Measurements from ENCODE around the gene PI4K2B. TPM values are rescaled to one million over a fixed set of nuclear protein-coding genes. Genes with fewer than 3 reads are reported as not detected.
A peak's percentile ranks its signal among the peaks of the same experiment; 100 is the strongest.
"Not testable (repeated sequence)": the region's sequence is repeated elsewhere in the genome, so short reads cannot be mapped to it uniquely, and the experiment has no call there.

Gene PI4K2B
- 10 to 100 TPM; 19.6 to 22.8 (median 21.8) TPM for total RNA-seq

DNA sequence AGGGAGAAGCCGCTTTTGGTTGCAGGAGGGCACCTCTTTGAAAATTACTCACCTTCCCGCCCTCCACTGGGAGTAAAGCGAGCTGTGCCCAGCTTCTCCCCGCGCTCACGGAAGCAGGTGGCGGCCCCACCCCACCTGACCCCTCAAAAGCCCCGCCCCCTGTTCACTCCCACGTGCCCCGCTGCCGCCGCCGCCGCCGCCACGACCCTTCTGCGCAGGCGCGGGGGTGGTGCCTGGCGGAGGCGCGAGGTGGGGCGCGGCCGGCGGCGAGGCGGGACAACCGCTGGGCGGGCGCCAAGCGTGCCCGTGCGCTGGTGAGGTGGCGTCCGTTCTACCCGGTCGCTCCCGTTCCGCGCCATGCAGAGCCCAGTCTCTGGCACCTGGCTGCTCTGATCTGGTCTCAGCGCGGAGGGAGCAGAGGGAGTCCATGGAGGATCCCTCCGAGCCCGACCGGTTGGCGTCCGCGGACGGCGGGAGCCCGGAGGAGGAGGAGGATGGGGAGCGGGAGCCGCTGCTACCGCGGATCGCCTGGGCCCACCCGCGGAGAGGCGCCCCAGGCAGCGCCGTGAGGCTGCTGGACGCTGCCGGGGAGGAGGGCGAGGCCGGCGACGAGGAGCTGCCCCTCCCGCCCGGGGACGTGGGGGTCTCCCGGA is at the start of gene PI4K2B:
PI4K2B (plus strand) TSS at position 297 of the 653 bp plus-strand sequence; CDS start at position 428, 131 bp downstream.
- DNase-seq (peak; percentile 93), ATAC-seq (peak; percentile 88 to 93)
- Mint-ChIP-seq H3K27me3 (ENCODE audit: low read depth) (no peaks in the 10 kb centered on the region), H3K4me1 (ENCODE audit: low read depth) (peaks cover 42% of the 10 kb centered on the region), H3K9me3 (peaks cover 7% of the 10 kb centered on the region), H3K36me3 (ENCODE audit: insufficient read depth) (peaks cover 17% of the 10 kb centered on the region), H3K4me3 (peak within 1 kb of the TSS; percentile 89)

DNA sequence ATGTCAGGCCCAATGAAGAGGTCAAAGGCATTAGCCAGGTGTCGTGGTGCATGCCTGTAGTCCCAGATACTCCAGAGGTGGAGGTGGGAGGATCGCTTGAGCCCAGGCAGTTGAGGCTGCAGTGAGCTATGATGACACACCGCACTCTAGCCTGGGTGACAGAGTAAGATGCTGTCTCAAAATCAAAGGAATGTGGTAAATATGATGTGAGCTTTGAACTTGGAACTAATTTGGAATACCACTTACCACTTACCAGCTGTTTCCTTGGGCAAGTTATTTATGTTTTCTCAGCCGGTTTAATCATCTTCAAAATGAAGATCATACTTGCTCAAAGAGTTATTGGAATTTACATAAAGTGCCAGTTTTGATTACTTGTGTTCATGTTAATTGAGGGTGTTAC is 49.8 kb upstream of the PI4K2B start:
- H3K4me1 Mint-ChIP-seq (ENCODE audit: low read depth), result peaks cover 8% of the 10 kb centered on the region
- H3K4me3 Mint-ChIP-seq, result no peak overlapping the region
- no peaks in the 10 kb centered on the region for H3K9me3 Mint-ChIP-seq
- H3K27me3 Mint-ChIP-seq (ENCODE audit: low read depth), result no peaks in the 10 kb centered on the region
- DNase-seq (no peak), ATAC-seq (no peak)
- H3K36me3 Mint-ChIP-seq (ENCODE audit: insufficient read depth), result peaks cover 6% of the 10 kb centered on the region

DNA sequence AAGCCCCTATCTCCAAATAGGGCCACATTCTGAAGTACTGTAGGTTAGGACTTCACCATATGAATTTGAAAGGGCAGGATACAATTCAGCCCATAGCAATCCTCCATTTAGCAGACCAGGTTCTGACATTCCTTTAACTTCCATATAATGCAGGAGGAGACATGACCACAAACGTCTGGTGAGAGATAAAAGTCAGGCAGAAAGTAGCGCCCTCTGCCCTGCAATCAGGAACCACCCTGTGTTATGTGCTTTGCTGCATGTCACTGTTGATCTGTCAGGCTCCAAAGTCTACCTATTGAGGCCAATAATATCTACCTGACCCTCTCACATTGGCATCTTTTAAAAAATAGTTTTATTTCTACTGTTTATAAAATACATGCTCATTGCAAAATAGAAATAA is 43.4 kb upstream of the PI4K2B start:
- H3K4me3 Mint-ChIP-seq, result no peak overlapping the region
- H3K4me1 Mint-ChIP-seq (ENCODE audit: low read depth), result peaks cover 6% of the 10 kb centered on the region
- ATAC-seq (no peak), DNase-seq (no peak)
- H3K27me3 Mint-ChIP-seq (ENCODE audit: low read depth), result no peaks in the 10 kb centered on the region
- H3K36me3 Mint-ChIP-seq (ENCODE audit: insufficient read depth), result peaks cover 4% of the 10 kb centered on the region
- no peaks in the 10 kb centered on the region for H3K9me3 Mint-ChIP-seq

DNA sequence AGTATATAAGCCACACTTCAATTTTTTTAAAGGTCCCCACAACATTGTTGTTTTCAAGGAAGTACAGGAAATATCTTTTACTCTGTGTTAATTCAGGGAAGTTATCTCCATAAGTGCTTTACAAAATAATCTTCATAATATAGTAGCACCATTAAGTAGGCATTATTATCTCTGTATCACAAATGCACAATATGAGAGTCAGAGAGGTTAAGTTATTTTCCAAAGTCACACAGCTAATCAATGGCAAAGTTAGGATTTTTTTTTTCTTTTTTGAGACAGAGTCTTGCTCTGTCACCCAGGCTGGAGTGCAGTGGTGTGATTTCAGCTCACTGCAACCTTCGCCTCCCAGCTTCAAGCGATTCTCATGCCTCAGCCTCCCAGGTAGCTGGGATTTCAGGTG is 35.1 kb upstream of the PI4K2B start:
- H3K9me3 Mint-ChIP-seq, result peaks cover 6% of the 10 kb centered on the region
- no peaks in the 10 kb centered on the region for H3K27me3 Mint-ChIP-seq (ENCODE audit: low read depth)
- ATAC-seq, result no peak
- no peak overlapping the region for H3K4me3 Mint-ChIP-seq
- peaks cover 6% of the 10 kb centered on the region for H3K4me1 Mint-ChIP-seq (ENCODE audit: low read depth)
- no peak for DNase-seq
- H3K36me3 Mint-ChIP-seq (ENCODE audit: insufficient read depth), result peaks cover 13% of the 10 kb centered on the region

DNA sequence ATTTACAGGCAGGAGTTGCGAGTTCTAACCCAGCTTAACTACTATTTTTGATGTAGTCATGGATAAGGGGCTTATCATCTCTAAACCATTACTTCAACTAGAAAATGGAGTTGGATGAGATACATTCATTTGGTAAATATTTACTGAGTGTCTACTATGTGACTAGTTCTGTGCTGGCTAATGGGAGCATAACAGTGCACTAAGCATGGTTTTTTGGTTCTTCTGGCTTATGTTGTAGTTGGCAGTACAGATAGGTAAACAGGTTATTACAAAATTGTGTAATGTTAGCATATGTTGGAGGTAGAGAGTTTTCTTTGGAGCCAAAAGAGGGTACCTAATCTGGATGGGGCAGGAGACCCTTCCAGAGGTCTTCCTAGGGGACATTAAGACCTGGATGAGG is 25.8 kb upstream of the PI4K2B start:
- no peak for ATAC-seq
- Mint-ChIP-seq H3K4me1 (ENCODE audit: low read depth) (no peaks in the 10 kb centered on the region), H3K9me3 (peaks cover 27% of the 10 kb centered on the region), H3K4me3 (no peak overlapping the region), H3K27me3 (ENCODE audit: low read depth) (no peaks in the 10 kb centered on the region), H3K36me3 (ENCODE audit: insufficient read depth) (peaks cover 1% of the 10 kb centered on the region)
- no peak for DNase-seq

DNA sequence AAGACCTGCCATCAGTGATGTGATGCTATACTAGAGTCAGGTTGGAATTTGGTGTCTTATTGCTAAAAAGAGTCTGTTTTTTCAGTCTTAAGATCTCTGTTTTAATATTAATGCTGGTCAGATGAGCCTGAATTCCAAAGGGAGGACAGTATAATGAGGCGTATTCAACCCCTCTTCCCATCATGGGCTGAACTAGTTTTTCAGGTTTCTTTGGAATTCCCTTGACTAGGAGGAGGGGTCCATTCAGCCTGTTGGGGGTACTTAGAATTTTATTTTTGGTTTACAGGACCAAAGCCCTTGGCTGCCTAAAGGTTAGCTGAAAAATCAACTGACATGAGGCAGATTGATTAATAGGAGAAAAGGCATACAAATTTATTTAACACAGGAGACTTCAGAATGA is 24.1 kb upstream of the PI4K2B start:
- no peak overlapping the region for H3K4me3 Mint-ChIP-seq
- H3K9me3 Mint-ChIP-seq, result peaks cover 31% of the 10 kb centered on the region
- H3K36me3 Mint-ChIP-seq (ENCODE audit: insufficient read depth), result peaks cover 3% of the 10 kb centered on the region
- ATAC-seq (no peak), DNase-seq (no peak)
- H3K27me3 Mint-ChIP-seq (ENCODE audit: low read depth), result no peaks in the 10 kb centered on the region
- no peaks in the 10 kb centered on the region for H3K4me1 Mint-ChIP-seq (ENCODE audit: low read depth)

DNA sequence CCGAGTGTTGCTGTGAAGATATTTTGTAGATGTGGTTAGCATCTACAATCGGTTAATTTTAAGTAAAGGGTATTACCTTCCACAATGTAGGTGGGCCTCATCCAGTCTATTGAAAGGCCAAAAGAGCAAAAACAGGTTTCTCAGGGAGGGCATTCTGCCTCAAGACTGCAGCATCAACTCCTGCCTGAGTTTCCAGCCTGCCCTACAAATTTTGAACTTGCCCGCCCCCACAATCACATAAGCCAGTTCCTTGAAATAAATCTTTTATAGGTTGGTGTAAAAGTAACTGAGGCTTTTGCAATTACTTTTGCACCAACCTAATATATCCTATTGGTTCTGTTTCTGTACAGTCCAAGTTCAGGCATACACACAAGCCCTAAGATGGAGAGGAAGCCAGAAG is 22.1 kb upstream of the PI4K2B start:
- ATAC-seq, result no peak
- Mint-ChIP-seq H3K4me3 (no peak overlapping the region), H3K9me3 (peaks cover 30% of the 10 kb centered on the region), H3K36me3 (ENCODE audit: insufficient read depth) (peaks cover 3% of the 10 kb centered on the region), H3K4me1 (ENCODE audit: low read depth) (no peaks in the 10 kb centered on the region), H3K27me3 (ENCODE audit: low read depth) (no peaks in the 10 kb centered on the region)
- no peak for DNase-seq

DNA sequence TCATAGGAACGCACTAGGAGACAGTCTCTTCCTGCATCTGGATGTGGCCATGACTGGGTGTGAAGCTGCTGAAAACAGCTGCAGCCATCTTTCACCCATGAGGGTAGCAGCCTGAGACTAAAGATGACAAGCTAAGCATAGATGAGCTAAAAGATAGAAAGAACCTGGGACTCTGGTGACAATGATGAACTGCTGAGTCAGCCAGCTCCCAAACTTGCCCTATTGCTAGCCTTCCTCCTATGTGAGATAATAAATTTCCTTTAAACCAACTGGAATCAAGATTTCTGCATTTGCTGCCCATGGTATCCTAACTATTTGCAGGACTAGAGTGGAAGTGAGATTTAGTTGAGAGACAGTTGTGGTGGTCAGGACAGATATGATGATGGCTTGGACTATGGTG is 21.0 kb upstream of the PI4K2B start:
- DNase-seq, result no peak
- Mint-ChIP-seq H3K9me3 (peaks cover 26% of the 10 kb centered on the region), H3K4me3 (no peak overlapping the region), H3K27me3 (ENCODE audit: low read depth) (no peaks in the 10 kb centered on the region), H3K36me3 (ENCODE audit: insufficient read depth) (peaks cover 3% of the 10 kb centered on the region), H3K4me1 (ENCODE audit: low read depth) (no peaks in the 10 kb centered on the region)
- no peak for ATAC-seq

DNA sequence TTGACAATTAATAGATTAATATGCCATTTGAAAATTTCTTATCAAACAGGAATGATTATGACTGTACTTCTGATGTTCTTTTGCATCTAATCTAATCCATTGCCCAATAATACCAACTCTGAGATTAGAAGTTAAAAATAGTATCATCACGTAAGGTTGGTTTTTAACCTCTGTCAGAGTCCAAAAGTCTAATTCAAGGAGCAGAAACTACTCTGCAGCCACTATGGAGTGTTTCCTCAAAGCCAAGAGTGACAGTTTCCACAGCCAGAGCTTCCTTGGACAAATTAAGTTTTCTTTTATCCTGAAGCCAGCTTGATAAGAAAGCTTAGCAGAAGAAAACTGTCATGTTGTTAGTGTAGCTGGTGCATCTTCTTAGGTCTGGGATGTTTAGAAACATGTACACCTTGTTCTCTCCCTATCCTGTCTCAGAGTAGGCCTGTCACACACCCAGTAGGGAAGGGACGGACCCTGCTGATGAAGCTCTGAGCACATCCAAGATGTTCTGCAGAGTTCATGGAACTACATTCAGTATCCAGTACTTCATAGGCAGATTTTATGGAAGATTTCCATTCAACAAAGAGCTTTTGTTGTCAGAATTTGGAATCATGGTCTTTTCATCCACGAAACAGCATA is 20.4 kb upstream of the PI4K2B start:
- Mint-ChIP-seq H3K9me3 (peaks cover 26% of the 10 kb centered on the region), H3K36me3 (ENCODE audit: insufficient read depth) (peaks cover 5% of the 10 kb centered on the region), H3K4me3 (no peak overlapping the region), H3K4me1 (ENCODE audit: low read depth) (no peaks in the 10 kb centered on the region), H3K27me3 (ENCODE audit: low read depth) (no peaks in the 10 kb centered on the region)
- DNase-seq (no peak), ATAC-seq (no peak)

DNA sequence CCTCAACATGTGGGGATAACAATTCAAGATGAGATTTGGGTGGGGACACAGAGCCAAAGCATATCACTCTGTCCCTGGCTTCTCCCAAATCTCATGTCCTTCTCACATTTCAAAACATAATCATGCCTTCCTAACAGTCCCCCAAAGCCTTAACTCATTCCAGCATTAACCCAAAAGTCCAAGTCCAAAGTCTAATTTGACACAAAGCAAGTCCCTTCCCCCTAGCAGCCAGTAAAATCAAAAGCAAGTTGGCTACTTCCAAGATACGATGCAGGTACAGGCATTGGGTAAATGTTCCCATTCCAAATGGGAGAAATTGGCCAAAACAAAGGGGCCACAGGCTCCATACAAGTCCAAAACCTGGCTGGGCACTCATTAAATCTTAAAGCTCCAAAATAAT is 19.1 kb upstream of the PI4K2B start:
- not testable (repeated sequence) for H3K4me1 Mint-ChIP-seq (ENCODE audit: low read depth); H3K4me3 Mint-ChIP-seq; DNase-seq; ATAC-seq; H3K27me3 Mint-ChIP-seq (ENCODE audit: low read depth)
- Mint-ChIP-seq H3K36me3 (ENCODE audit: insufficient read depth) (peaks cover 13% of the 10 kb centered on the region), H3K9me3 (peaks cover 32% of the 10 kb centered on the region)

DNA sequence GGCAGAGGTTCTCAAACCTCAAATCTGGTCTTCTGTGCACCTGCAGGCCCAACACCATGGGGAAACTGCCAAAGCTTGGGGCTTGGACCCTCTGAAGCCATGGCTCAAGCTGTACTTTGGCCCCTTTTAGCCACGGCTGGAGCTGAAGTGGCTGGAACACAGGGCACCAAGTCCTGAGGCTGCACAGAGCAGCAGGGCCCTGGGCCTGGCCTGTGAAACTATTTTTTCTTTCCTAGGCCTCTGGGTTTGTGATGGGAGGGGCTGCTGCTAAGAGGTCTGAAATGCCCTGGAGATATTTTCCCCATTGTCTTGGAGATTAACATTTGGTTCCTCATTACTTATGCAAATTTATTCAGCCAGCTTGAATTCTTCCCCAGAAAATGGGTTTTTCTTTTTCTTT is 18.3 kb upstream of the PI4K2B start:
- Mint-ChIP-seq H3K9me3 (peaks cover 38% of the 10 kb centered on the region), H3K27me3 (ENCODE audit: low read depth) (no peaks in the 10 kb centered on the region), H3K4me3 (no peak overlapping the region), H3K4me1 (ENCODE audit: low read depth) (no peaks in the 10 kb centered on the region), H3K36me3 (ENCODE audit: insufficient read depth) (peaks cover 17% of the 10 kb centered on the region)
- ATAC-seq, result no peak
- DNase-seq, result no peak

DNA sequence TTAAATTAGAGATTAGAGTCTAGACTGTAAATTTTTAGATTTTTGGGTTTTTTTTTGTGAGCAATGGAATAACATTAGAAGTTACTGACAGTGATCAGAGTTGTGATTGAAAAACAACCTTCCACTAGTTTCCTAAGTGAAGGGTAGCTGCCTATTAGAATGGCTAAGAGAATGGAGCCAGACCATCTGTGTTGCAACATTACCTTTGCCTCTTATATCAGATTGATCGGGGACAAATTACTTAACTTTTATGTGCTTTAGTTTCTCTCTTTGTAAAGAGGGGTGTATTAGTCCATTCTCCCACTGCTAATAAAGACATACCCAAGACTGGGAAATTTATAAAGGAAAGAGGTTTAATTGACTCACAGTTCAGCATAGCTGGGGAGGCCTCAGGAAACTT is 12.5 kb upstream of the PI4K2B start:
- H3K36me3 Mint-ChIP-seq (ENCODE audit: insufficient read depth), result peaks cover 32% of the 10 kb centered on the region
- H3K4me3 Mint-ChIP-seq, result no peak overlapping the region
- H3K4me1 Mint-ChIP-seq (ENCODE audit: low read depth), result no peaks in the 10 kb centered on the region
- ATAC-seq (no peak), DNase-seq (no peak)
- H3K27me3 Mint-ChIP-seq (ENCODE audit: low read depth), result no peaks in the 10 kb centered on the region
- peaks cover 49% of the 10 kb centered on the region for H3K9me3 Mint-ChIP-seq

DNA sequence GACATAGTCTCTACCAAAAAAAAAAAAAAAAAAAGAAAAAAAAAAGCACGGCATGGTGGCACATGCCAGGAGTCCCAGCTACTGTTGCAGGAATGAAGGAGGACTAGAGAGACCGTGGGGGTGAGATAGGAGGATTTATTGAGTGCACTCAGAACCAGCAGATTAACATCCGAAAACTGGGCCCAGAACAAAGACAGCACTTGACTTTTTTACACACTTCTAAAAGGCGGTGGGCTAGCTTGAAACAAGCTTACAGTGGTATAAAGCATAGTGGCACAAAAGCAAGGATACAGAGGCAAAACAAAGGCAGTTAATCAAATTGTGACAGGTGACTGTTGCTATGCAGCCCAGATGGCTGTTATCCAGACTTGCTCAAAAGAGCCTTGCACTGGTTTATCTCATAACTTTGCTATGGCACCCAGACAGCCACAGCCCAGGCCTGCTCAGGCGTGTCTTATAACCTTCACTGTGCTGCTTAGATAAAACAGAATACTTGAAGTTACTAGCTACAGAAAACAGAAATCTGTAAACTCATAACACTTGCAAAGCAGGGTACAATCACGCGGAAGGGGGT is 9.9 kb upstream of the PI4K2B start:
- H3K9me3 Mint-ChIP-seq, result peaks cover 51% of the 10 kb centered on the region
- no peaks in the 10 kb centered on the region for H3K4me1 Mint-ChIP-seq (ENCODE audit: low read depth)

DNA sequence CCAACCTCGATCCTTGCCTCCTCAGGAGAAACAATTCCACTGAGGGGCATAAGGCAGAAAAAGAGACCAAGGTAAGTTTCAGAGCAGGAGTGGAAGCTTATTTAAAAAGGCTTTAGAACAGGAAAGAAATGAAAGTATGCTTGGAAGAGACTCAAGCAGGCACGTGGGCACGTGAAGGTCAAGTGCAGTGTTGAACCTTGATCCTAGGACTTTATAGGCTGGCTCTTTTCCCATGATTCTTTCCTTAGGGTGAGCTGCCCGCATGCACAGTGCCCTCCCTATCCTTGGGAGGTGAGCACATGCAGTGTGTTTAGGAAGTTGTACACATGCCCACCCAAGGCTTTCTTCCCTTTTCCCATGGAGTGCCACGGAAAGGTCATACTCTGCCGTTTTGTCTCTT is 4.0 kb upstream of the PI4K2B start:
- Mint-ChIP-seq H3K9me3 (peaks cover 22% of the 10 kb centered on the region), H3K36me3 (ENCODE audit: insufficient read depth) (peaks cover 18% of the 10 kb centered on the region), H3K4me3 (no peak overlapping the region), H3K4me1 (ENCODE audit: low read depth) (peaks cover 13% of the 10 kb centered on the region), H3K27me3 (ENCODE audit: low read depth) (no peaks in the 10 kb centered on the region)
- no peak for DNase-seq
- no peak for ATAC-seq

More for the DNA sequence above, 9.9 kb upstream of the PI4K2B start:
- H3K36me3 Mint-ChIP-seq (ENCODE audit: insufficient read depth), result peaks cover 32% of the 10 kb centered on the region
- ATAC-seq (no peak), DNase-seq (peak; percentile 6)
- no peaks in the 10 kb centered on the region for H3K27me3 Mint-ChIP-seq (ENCODE audit: low read depth)
- no peak overlapping the region for H3K4me3 Mint-ChIP-seq

DNA sequence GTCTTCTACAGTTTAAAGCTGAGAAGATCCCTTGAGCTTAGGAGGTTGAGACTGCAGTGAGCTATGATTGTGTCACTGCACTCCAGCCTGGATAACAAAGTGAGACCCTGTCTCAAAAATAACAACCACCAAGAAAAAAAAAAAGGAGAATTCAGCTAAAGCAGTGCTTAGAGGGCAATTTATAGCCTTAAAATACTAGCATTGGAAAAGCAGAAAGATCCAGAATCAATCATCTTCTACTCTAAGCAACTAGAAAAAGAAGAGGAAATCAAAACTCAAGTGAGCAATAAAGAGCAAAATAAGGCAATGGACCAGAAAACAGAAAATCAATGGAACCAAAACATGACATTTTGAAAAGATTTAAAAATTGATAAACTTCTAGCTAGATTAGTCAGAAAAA is 639 bp upstream of the PI4K2B start:
- peaks cover 9% of the 10 kb centered on the region for H3K9me3 Mint-ChIP-seq
- H3K4me1 Mint-ChIP-seq (ENCODE audit: low read depth), result peaks cover 36% of the 10 kb centered on the region
- peak overlapping the region; percentile 79 for H3K4me3 Mint-ChIP-seq
- ATAC-seq (no peak), DNase-seq (no peak)
- no peaks in the 10 kb centered on the region for H3K27me3 Mint-ChIP-seq (ENCODE audit: low read depth)
- peaks cover 14% of the 10 kb centered on the region for H3K36me3 Mint-ChIP-seq (ENCODE audit: insufficient read depth)

All from activated T-cell treated with anti-CD3 and anti-CD28 coated beads, Interleukin-2, amount 50 U/mL, for 4 hours (primary cell).